HEK293 (cell line): ENCODE results near the gene EXOSC5.

Source experiments
- CTCF ChIA-PET: fragments of 350-600 bp; formaldehyde crosslinking; extraction: SDS; loops from one replicate; lab custom pipeline; 2021; ENCODE audit warnings: antibody characterized with exemption; lab: Yijun Ruan, JAX
- POLR2A ChIA-PET: fragments of 300-600 bp; formaldehyde crosslinking; extraction: SDS; loops from one replicate; lab custom pipeline; 2020; ENCODE audit warnings: antibody characterized with exemption, inconsistent platforms; lab: Yijun Ruan, JAX
- H3K27ac ChIP-seq: fragments of 200-500 bp; sonication (Bioruptor generic); 2 replicates; pipeline ENCODE4 v1.5.1; 2014; ENCODE audit warnings: low read depth, low read length, control low read depth, inconsistent platforms; ENCODE audit errors: extremely low read depth
- H3K36me3 ChIP-seq, 2 experiments: fragments of 200-500 bp in 1 of 2; sonication (Bioruptor generic) in 1 of 2; 1 replicate in 1 of 2; 2 replicates in 1 of 2; pipeline ENCODE4 v1.5.1; 2014 to 2017; ENCODE audit warnings: inconsistent platforms in 2 of 2, low read length in 2 of 2; ENCODE audit not compliant: control insufficient read depth in 2 of 2, insufficient read depth in 1 of 2
- H3K4me1 ChIP-seq: fragments of 200-500 bp; sonication (Bioruptor generic); 2 replicates; pipeline ENCODE4 v1.5.1; 2014; ENCODE audit warnings: mild to moderate bottlenecking, low read length, inconsistent platforms; ENCODE audit not compliant: control insufficient read depth, insufficient read depth
- H3K4me3 ChIP-seq: 2 replicates; pipeline ENCODE4 v1.5.1; 2011; ENCODE audit warnings: low read depth, mild to moderate bottlenecking, control low read depth, low read length, moderate library complexity
- H3K9me3 ChIP-seq: fragments of 200-500 bp; sonication (Bioruptor generic); 2 replicates; pipeline ENCODE4 v1.5.1; 2014; ENCODE audit warnings: low read depth, low read length, inconsistent platforms; ENCODE audit not compliant: control insufficient read depth, insufficient read depth
- OVOL3 ChIP-seq: fragments of 450-650 bp; formaldehyde crosslinking; IDR thresholded peaks from 2 replicates; pipeline ENCODE4 v1.5.1; 2016; ENCODE audit warnings: missing biosample characterization, missing genetic modification characterization
- SCRT2 ChIP-seq: fragments of 450-650 bp; formaldehyde crosslinking; IDR thresholded peaks from 2 replicates; pipeline ENCODE4 v1.5.1; 2016; ENCODE audit warnings: missing biosample characterization, missing genetic modification characterization
- TCF7L2 ChIP-seq: IDR thresholded peaks from 2 replicates; pipeline ENCODE4 v1.6.1; 2011; ENCODE audit warnings: low read depth, mild to moderate bottlenecking, inconsistent platforms, low read length, moderate library complexity, borderline replicate concordance
- ZNF132 ChIP-seq: fragments of 450-650 bp; formaldehyde crosslinking; IDR thresholded peaks from 2 replicates; pipeline ENCODE4 v1.5.1; 2017; ENCODE audit warnings: missing biosample characterization, missing genetic modification characterization, borderline replicate concordance
- ZNF214 ChIP-seq: fragments of 450-650 bp; formaldehyde crosslinking; IDR thresholded peaks from 2 replicates; pipeline ENCODE4 v1.5.1; 2017; ENCODE audit warnings: missing biosample characterization, mild to moderate bottlenecking, missing genetic modification characterization, borderline replicate concordance
- ZNF221 ChIP-seq: fragments of 450-650 bp; formaldehyde crosslinking; IDR thresholded peaks from 2 replicates; pipeline ENCODE4 v1.5.1; 2017; ENCODE audit warnings: missing biosample characterization, missing genetic modification characterization, borderline replicate concordance
- ZNF274 ChIP-seq, 2 experiments: fragments of 200-500 bp in 1 of 2; fragments of 450-650 bp in 1 of 2; sonication (Bioruptor generic) in 1 of 2; formaldehyde crosslinking in 1 of 2; IDR thresholded peaks; 2 replicates each; pipeline versions ENCODE4 v1.5.1 to v1.6.1; 2014 to 2016; ENCODE audit warnings: borderline replicate concordance in 1 of 2, inconsistent platforms in 1 of 2, low read length in 1 of 2, missing biosample characterization in 1 of 2, missing genetic modification characterization in 1 of 2
- TF ChIP-seq, protein P1 (sequence below): fragments of 450-650 bp; formaldehyde crosslinking; IDR thresholded peaks from 2 replicates; pipeline ENCODE4 v1.5.1; 2016; ENCODE audit warnings: missing biosample characterization, missing genetic modification characterization
- TF ChIP-seq, protein P2 (sequence below): fragments of 450-650 bp; formaldehyde crosslinking; IDR thresholded peaks from 2 replicates; pipeline ENCODE4 v1.5.1; 2016; ENCODE audit warnings: missing biosample characterization, missing genetic modification characterization, low read depth
- TF ChIP-seq, protein P3 (sequence below): fragments of 450-650 bp; formaldehyde crosslinking; IDR thresholded peaks from 2 replicates; pipeline ENCODE4 v1.5.1; 2016; ENCODE audit warnings: missing biosample characterization, missing genetic modification characterization
- TF ChIP-seq, protein P4 (sequence below): fragments of 450-650 bp; formaldehyde crosslinking; conservative IDR thresholded peaks from 2 replicates; pipeline ENCODE4 v1.5.1; 2016; ENCODE audit warnings: low read depth, missing biosample characterization, missing genetic modification characterization
- TF ChIP-seq, protein P5 (sequence below): fragments of 450-650 bp; formaldehyde crosslinking; IDR thresholded peaks from 2 replicates; pipeline ENCODE4 v1.5.1; 2016; ENCODE audit warnings: missing biosample characterization, missing genetic modification characterization
- TF ChIP-seq, protein P6 (sequence below): fragments of 450-650 bp; formaldehyde crosslinking; IDR thresholded peaks from 2 replicates; pipeline ENCODE4 v1.5.1; 2017; ENCODE audit warnings: missing biosample characterization, mild to moderate bottlenecking, missing genetic modification characterization, moderate library complexity
- TF ChIP-seq, protein P7 (sequence below): fragments of 450-650 bp; formaldehyde crosslinking; IDR thresholded peaks from 2 replicates; pipeline ENCODE4 v1.5.1; 2016; ENCODE audit warnings: missing biosample characterization, missing genetic modification characterization, low read depth

Gene EXOSC5

DNA sequence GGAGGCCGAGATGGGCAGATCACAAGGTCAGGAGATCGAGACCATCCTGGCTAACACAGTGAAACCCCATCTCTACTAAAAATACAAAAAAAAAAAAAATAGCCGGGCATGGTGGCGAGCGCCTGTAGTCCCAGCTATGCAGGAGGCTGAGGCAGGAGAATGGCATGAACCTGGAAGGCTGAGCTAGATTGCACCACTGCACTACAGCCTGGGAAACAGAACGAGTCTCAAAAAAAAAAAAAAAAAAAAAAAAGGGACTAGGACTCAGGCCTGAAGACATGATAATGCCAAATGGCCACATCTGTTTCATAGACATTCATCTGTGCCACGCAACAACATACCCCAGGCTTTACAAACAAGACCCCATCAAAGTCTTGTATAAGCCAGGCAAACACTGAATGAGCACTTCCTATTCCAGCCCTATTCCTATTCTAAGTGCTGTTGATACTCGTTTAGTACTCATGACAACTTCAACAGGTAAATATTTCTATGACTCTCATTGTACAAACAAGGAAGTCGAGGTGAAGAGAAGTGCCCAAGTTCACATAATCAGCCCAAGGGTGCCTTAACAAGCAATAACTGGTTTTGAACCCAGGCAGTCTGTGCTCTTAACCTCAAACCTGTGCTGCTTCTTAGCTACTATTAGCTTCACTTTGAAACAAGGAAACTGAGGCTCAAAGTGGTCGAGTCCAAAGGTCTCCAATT is 34.9 kb downstream of the EXOSC5 start:
- H3K4me1 ChIP-seq, result 0 out of 2 replicates have a peak, but pooled peaks cover 5% of the 10 kb centered on the region
- POLR2A ChIA-PET, result interaction anchor here (0.6 to 4.7 kb wide), 3 partner anchors 10 to 99 kb away, joined by 3 to 73 read pairs (median 26); partner anchors contain the start of gene HNRNPUL1
- H3K36me3 ChIP-seq, result no peaks in the 10 kb centered on the region; a peak in 1 of 3 replicates
- no peak for TF ChIP-seq ZNF214 (tag by site-specific recombination)
- TF ChIP-seq SCRT2, result 0 out of 2 replicates have a peak, but pooled peaks have one; percentile 8
- no peak for TF ChIP-seq ZNF221 (tag by site-specific recombination)
- TF ChIP-seq, protein P1, sequence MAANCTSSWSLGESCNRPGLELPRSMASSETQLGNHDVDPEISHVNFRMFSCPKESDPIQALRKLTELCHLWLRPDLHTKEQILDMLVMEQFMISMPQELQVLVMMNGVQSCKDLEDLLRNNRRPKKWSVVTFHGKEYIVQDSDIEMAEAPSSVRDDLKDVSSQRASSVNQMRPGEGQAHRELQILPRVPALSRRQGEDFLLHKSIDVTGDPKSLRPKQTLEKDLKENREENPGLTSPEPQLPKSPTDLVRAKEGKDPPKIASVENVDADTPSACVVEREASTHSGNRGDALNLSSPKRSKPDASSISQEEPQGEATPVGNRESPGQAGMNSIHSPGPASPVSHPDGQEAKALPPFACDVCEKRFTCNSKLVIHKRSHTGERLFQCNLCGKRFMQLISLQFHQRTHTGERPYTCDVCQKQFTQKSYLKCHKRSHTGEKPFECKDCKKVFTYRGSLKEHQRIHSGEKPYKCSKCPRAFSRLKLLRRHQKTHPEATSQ (tag by site-specific recombination), result no peak
- no peak for TF ChIP-seq ZNF132 (tag by site-specific recombination)
- TF ChIP-seq, protein P2, sequence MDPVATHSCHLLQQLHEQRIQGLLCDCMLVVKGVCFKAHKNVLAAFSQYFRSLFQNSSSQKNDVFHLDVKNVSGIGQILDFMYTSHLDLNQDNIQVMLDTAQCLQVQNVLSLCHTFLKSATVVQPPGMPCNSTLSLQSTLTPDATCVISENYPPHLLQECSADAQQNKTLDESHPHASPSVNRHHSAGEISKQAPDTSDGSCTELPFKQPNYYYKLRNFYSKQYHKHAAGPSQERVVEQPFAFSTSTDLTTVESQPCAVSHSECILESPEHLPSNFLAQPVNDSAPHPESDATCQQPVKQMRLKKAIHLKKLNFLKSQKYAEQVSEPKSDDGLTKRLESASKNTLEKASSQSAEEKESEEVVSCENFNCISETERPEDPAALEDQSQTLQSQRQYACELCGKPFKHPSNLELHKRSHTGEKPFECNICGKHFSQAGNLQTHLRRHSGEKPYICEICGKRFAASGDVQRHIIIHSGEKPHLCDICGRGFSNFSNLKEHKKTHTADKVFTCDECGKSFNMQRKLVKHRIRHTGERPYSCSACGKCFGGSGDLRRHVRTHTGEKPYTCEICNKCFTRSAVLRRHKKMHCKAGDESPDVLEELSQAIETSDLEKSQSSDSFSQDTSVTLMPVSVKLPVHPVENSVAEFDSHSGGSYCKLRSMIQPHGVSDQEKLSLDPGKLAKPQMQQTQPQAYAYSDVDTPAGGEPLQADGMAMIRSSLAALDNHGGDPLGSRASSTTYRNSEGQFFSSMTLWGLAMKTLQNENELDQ, result no peak
- TF ChIP-seq, protein P3, sequence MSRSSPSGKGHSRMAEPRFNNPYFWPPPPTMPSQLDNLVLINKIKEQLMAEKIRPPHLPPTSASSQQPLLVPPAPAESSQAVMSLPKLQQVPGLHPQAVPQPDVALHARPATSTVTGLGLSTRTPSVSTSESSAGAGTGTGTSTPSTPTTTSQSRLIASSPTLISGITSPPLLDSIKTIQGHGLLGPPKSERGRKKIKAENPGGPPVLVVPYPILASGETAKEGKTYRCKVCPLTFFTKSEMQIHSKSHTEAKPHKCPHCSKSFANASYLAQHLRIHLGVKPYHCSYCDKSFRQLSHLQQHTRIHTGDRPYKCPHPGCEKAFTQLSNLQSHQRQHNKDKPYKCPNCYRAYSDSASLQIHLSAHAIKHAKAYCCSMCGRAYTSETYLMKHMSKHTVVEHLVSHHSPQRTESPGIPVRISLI, result peak; percentile 76; the same call in 1 of the 2 replicates
- TF ChIP-seq, protein P4, sequence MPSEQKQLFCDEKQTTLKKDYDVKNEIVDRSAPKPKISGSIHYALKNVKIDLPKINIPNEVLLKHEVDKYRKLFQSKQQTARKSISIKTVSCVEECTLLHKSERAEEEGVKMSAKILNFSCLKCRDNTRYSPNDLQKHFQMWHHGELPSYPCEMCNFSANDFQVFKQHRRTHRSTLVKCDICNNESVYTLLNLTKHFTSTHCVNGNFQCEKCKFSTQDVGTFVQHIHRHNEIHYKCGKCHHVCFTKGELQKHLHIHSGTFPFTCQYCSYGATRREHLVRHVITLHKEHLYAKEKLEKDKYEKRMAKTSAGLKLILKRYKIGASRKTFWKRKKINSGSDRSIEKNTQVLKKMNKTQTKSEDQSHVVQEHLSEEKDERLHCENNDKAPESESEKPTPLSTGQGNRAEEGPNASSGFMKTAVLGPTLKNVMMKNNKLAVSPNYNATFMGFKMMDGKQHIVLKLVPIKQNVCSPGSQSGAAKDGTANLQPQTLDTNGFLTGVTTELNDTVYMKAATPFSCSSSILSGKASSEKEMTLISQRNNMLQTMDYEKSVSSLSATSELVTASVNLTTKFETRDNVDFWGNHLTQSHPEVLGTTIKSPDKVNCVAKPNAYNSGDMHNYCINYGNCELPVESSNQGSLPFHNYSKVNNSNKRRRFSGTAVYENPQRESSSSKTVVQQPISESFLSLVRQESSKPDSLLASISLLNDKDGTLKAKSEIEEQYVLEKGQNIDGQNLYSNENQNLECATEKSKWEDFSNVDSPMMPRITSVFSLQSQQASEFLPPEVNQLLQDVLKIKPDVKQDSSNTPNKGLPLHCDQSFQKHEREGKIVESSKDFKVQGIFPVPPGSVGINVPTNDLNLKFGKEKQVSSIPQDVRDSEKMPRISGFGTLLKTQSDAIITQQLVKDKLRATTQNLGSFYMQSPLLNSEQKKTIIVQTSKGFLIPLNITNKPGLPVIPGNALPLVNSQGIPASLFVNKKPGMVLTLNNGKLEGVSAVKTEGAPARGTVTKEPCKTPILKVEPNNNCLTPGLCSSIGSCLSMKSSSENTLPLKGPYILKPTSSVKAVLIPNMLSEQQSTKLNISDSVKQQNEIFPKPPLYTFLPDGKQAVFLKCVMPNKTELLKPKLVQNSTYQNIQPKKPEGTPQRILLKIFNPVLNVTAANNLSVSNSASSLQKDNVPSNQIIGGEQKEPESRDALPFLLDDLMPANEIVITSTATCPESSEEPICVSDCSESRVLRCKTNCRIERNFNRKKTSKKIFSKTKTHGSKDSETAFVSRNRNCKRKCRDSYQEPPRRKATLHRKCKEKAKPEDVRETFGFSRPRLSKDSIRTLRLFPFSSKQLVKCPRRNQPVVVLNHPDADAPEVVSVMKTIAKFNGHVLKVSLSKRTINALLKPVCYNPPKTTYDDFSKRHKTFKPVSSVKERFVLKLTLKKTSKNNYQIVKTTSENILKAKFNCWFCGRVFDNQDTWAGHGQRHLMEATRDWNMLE (tag by site-specific recombination), result no peak
- no peak for TF ChIP-seq OVOL3 (tag by site-specific recombination)
- no peak for TF ChIP-seq TCF7L2
- TF ChIP-seq, protein P5, sequence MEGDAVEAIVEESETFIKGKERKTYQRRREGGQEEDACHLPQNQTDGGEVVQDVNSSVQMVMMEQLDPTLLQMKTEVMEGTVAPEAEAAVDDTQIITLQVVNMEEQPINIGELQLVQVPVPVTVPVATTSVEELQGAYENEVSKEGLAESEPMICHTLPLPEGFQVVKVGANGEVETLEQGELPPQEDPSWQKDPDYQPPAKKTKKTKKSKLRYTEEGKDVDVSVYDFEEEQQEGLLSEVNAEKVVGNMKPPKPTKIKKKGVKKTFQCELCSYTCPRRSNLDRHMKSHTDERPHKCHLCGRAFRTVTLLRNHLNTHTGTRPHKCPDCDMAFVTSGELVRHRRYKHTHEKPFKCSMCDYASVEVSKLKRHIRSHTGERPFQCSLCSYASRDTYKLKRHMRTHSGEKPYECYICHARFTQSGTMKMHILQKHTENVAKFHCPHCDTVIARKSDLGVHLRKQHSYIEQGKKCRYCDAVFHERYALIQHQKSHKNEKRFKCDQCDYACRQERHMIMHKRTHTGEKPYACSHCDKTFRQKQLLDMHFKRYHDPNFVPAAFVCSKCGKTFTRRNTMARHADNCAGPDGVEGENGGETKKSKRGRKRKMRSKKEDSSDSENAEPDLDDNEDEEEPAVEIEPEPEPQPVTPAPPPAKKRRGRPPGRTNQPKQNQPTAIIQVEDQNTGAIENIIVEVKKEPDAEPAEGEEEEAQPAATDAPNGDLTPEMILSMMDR (tag by site-specific recombination), result no peak
- TF ChIP-seq, protein P6, sequence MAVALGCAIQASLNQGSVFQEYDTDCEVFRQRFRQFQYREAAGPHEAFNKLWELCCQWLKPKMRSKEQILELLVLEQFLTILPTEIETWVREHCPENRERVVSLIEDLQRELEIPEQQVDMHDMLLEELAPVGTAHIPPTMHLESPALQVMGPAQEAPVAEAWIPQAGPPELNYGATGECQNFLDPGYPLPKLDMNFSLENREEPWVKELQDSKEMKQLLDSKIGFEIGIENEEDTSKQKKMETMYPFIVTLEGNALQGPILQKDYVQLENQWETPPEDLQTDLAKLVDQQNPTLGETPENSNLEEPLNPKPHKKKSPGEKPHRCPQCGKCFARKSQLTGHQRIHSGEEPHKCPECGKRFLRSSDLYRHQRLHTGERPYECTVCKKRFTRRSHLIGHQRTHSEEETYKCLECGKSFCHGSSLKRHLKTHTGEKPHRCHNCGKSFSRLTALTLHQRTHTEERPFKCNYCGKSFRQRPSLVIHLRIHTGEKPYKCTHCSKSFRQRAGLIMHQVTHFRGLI (tag by site-specific recombination), result no peak
- TF ChIP-seq ZNF274 (IDR thresholded peaks at IDR 0.05; ENCODE audit: low read length), result no peak
- TF ChIP-seq ZNF274 (tag by site-specific recombination; IDR thresholded peaks at IDR 0.05; ENCODE audit: borderline replicate concordance), result no peak
- TF ChIP-seq, protein P7, sequence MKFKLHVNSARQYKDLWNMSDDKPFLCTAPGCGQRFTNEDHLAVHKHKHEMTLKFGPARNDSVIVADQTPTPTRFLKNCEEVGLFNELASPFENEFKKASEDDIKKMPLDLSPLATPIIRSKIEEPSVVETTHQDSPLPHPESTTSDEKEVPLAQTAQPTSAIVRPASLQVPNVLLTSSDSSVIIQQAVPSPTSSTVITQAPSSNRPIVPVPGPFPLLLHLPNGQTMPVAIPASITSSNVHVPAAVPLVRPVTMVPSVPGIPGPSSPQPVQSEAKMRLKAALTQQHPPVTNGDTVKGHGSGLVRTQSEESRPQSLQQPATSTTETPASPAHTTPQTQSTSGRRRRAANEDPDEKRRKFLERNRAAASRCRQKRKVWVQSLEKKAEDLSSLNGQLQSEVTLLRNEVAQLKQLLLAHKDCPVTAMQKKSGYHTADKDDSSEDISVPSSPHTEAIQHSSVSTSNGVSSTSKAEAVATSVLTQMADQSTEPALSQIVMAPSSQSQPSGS (tag by site-specific recombination), result no peak
- CTCF ChIA-PET, result interaction anchor here (1.6 to 5.3 kb wide), 2 partner anchors 9 to 201 kb away, joined by 8 to 64 read pairs; partner anchors contain the start of gene TGFB1
- no peak overlapping the region for H3K4me3 ChIP-seq
- no peaks in the 10 kb centered on the region for H3K9me3 ChIP-seq
- H3K27ac ChIP-seq, result 0 out of 2 replicates have a peak overlapping the region, but pooled peaks have one; percentile 17
